ENCODE results near the gene FUS. TPM values are rescaled to one million over a fixed set of nuclear protein-coding genes. Genes with fewer than 3 reads are reported as not detected.

The FUS gene
- total and polyA plus RNA-seq, 2 of the 13 experiments (the other 11 are each of a cell fraction or from before 2014, with no cell fraction given): 68.1 to 168 TPM

DNA sequence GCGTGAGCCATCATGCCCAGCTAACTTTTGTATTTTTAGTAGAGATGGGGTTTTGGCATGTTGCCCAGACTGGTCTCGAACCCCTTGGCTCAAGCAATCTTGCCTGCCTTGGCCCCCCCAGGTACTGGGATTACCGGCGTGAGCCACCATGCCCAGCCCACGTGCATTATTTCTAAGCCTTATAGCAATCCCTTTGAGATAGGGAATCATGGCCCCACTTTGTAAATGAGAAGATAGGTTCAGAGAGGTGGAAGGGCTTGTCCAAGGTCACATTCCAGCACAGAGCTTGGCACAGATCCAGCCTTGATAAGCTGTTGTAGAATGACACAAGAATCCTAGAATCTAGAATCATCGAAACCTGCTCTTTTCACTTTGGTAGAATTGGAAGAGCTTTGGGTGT, 26.8 kb downstream of the FUS start (continued):
- TF ChIP-seq, protein P1, sequence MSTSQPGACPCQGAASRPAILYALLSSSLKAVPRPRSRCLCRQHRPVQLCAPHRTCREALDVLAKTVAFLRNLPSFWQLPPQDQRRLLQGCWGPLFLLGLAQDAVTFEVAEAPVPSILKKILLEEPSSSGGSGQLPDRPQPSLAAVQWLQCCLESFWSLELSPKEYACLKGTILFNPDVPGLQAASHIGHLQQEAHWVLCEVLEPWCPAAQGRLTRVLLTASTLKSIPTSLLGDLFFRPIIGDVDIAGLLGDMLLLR (CRISPR knock-in tag; IDR thresholded peaks at IDR 0.05): 0 out of 2 replicates have a peak, but pooled peaks have one; percentile 25
- TF ChIP-seq THAP11 (CRISPR knock-in tag; IDR thresholded peaks at IDR 0.05): peak; percentile 60
- TF ChIP-seq, protein P2, sequence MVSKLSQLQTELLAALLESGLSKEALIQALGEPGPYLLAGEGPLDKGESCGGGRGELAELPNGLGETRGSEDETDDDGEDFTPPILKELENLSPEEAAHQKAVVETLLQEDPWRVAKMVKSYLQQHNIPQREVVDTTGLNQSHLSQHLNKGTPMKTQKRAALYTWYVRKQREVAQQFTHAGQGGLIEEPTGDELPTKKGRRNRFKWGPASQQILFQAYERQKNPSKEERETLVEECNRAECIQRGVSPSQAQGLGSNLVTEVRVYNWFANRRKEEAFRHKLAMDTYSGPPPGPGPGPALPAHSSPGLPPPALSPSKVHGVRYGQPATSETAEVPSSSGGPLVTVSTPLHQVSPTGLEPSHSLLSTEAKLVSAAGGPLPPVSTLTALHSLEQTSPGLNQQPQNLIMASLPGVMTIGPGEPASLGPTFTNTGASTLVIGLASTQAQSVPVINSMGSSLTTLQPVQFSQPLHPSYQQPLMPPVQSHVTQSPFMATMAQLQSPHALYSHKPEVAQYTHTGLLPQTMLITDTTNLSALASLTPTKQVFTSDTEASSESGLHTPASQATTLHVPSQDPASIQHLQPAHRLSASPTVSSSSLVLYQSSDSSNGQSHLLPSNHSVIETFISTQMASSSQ (IDR thresholded peaks at IDR 0.05; ENCODE audit: low read depth): no peak
- TF ChIP-seq, protein P2 (CRISPR knock-in tag; IDR thresholded peaks at IDR 0.05; ENCODE audit: borderline replicate concordance): no peak
- no peak for TF ChIP-seq RBM22 (optimal IDR thresholded peaks at IDR 0.05; ENCODE audit: low read length)
- no peak for TF ChIP-seq FOXJ3 (CRISPR knock-in tag; IDR thresholded peaks at IDR 0.05; ENCODE audit: borderline replicate concordance)
- peak; percentile 39 for TF ChIP-seq FOSL2 (CRISPR knock-in tag; IDR thresholded peaks at IDR 0.05)
- no peak for TF ChIP-seq FOXK1 (CRISPR knock-in tag; IDR thresholded peaks at IDR 0.05; ENCODE audit: borderline replicate concordance, low read depth)
- TF ChIP-seq ATRX (CRISPR knock-in tag; IDR thresholded peaks at IDR 0.05; ENCODE audit: borderline replicate concordance): no peak
- TF ChIP-seq GTF3A (CRISPR knock-in tag; conservative IDR thresholded peaks at IDR 0.05): no peak
- TF ChIP-seq, protein P3, sequence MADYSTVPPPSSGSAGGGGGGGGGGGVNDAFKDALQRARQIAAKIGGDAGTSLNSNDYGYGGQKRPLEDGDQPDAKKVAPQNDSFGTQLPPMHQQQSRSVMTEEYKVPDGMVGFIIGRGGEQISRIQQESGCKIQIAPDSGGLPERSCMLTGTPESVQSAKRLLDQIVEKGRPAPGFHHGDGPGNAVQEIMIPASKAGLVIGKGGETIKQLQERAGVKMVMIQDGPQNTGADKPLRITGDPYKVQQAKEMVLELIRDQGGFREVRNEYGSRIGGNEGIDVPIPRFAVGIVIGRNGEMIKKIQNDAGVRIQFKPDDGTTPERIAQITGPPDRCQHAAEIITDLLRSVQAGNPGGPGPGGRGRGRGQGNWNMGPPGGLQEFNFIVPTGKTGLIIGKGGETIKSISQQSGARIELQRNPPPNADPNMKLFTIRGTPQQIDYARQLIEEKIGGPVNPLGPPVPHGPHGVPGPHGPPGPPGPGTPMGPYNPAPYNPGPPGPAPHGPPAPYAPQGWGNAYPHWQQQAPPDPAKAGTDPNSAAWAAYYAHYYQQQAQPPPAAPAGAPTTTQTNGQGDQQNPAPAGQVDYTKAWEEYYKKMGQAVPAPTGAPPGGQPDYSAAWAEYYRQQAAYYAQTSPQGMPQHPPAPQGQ (CRISPR knock-in tag; IDR thresholded peaks at IDR 0.05; ENCODE audit: borderline replicate concordance): no peak
- TF ChIP-seq RFX3 (CRISPR knock-in tag; IDR thresholded peaks at IDR 0.05): no peak
- TF ChIP-seq, protein P4, sequence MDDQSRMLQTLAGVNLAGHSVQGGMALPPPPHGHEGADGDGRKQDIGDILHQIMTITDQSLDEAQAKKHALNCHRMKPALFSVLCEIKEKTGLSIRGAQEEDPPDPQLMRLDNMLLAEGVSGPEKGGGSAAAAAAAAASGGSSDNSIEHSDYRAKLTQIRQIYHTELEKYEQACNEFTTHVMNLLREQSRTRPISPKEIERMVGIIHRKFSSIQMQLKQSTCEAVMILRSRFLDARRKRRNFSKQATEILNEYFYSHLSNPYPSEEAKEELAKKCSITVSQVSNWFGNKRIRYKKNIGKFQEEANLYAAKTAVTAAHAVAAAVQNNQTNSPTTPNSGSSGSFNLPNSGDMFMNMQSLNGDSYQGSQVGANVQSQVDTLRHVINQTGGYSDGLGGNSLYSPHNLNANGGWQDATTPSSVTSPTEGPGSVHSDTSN (CRISPR knock-in tag; IDR thresholded peaks at IDR 0.05; ENCODE audit: borderline replicate concordance): no peak
- TF ChIP-seq, protein P5, sequence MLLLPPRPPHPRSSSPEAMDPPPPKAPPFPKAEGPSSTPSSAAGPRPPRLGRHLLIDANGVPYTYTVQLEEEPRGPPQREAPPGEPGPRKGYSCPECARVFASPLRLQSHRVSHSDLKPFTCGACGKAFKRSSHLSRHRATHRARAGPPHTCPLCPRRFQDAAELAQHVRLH (CRISPR knock-in tag; IDR thresholded peaks at IDR 0.05; ENCODE audit: borderline replicate concordance, low read depth): no peak
- TF ChIP-seq, protein P6, sequence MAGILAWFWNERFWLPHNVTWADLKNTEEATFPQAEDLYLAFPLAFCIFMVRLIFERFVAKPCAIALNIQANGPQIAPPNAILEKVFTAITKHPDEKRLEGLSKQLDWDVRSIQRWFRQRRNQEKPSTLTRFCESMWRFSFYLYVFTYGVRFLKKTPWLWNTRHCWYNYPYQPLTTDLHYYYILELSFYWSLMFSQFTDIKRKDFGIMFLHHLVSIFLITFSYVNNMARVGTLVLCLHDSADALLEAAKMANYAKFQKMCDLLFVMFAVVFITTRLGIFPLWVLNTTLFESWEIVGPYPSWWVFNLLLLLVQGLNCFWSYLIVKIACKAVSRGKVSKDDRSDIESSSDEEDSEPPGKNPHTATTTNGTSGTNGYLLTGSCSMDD (CRISPR knock-in tag; IDR thresholded peaks at IDR 0.05): no peak
- no peak for TF ChIP-seq ZNF773 (CRISPR knock-in tag; IDR thresholded peaks at IDR 0.05; ENCODE audit: borderline replicate concordance)
- TF ChIP-seq, protein P7, sequence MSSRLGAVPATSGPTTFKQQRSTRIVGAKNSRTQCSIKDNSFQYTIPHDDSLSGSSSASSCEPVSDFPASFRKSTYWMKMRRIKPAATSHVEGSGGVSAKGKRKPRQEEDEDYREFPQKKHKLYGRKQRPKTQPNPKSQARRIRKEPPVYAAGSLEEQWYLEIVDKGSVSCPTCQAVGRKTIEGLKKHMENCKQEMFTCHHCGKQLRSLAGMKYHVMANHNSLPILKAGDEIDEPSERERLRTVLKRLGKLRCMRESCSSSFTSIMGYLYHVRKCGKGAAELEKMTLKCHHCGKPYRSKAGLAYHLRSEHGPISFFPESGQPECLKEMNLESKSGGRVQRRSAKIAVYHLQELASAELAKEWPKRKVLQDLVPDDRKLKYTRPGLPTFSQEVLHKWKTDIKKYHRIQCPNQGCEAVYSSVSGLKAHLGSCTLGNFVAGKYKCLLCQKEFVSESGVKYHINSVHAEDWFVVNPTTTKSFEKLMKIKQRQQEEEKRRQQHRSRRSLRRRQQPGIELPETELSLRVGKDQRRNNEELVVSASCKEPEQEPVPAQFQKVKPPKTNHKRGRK (CRISPR knock-in tag; IDR thresholded peaks at IDR 0.05): peak; percentile 57; the same call in 1 of the 2 replicates
- no peak for TF ChIP-seq FOXK2 (IDR thresholded peaks at IDR 0.05)
- TF ChIP-seq REPIN1 (CRISPR knock-in tag; IDR thresholded peaks at IDR 0.05; ENCODE audit: borderline replicate concordance, low read depth): no peak

Measured in HepG2 (cell line).